Activated CD4-positive, alpha-beta T cell treated with anti-CD3 and anti-CD28 coated beads, Interleukin-10, Interleukin-2, amounts not matched to agents 100 ng/mL and 50 ng/mL, durations not matched to agents 16 hours and 8 hours (primary cell): ENCODE results near the gene STX10.
"Not testable (repeated sequence)": the region's sequence is repeated elsewhere in the genome, so short reads cannot be mapped to it uniquely, and the experiment has no call there.

ENCODE experiments used
- DNase-seq: peaks from one replicate; pipeline ENCODE4 v3.0.0-alpha.2; 2020

The STX10 gene

GRCh38 chr19:13150187-13150930 lies at the start of gene STX10, which contains the start of gene IER2:
Gene STX10, minus strand, starts transcription at chr19:13150375. Its CDS starts 202 bp downstream, at chr19:13150173.
Gene IER2, plus strand, starts transcription at chr19:13150411. Its CDS starts 2,776 bp downstream, at chr19:13153187.
- peak; percentile 96 for DNase-seq

- DNase-seq: no peak
Observed at GRCh38 chr19:13198634-13199033, 48.5 kb upstream of the STX10 start.

- peak; percentile 55 for DNase-seq
Observed at GRCh38 chr19:13195678-13196077, 45.5 kb upstream of the STX10 start.

GRCh38 chr19:13190781-13191540 lies 40.8 kb upstream of the STX10 start:
- DNase-seq: peak; percentile 26

- DNase-seq: no peak
Observed at GRCh38 chr19:13189600-13189999, 39.4 kb upstream of the STX10 start.

GRCh38 chr19:13187419-13187818 lies 37.2 kb upstream of the STX10 start:
- DNase-seq: no peak

GRCh38 chr19:13186688-13187087 lies 36.5 kb upstream of the STX10 start:
- DNase-seq: not testable (repeated sequence)

GRCh38 chr19:13185763-13186657 lies 35.8 kb upstream of the STX10 start:
- not testable (repeated sequence) for DNase-seq

GRCh38 chr19:13184926-13185325 lies 34.8 kb upstream of the STX10 start:
- DNase-seq: not testable (repeated sequence)

GRCh38 chr19:13181747-13182388 lies 31.7 kb upstream of the STX10 start:
- DNase-seq: peak; percentile 23

GRCh38 chr19:13178291-13178690 lies 28.1 kb upstream of the STX10 start:
- not testable (repeated sequence) for DNase-seq

- not testable (repeated sequence) for DNase-seq
Observed at GRCh38 chr19:13177584-13177983, 27.4 kb upstream of the STX10 start.

- no peak for DNase-seq
Observed at GRCh38 chr19:13176345-13176744, 26.2 kb upstream of the STX10 start.

- no peak for DNase-seq
Observed at GRCh38 chr19:13173139-13173737, 23.1 kb upstream of the STX10 start.

- peak; percentile 47 for DNase-seq
Observed at GRCh38 chr19:13172346-13173138, 22.4 kb upstream of the STX10 start.

- no peak for DNase-seq
Observed at GRCh38 chr19:13171146-13171545, 21.0 kb upstream of the STX10 start.

- DNase-seq: no peak
Observed at GRCh38 chr19:13169769-13170168, 19.6 kb upstream of the STX10 start.

- DNase-seq: not testable (repeated sequence)
Observed at GRCh38 chr19:13166151-13166550, 16.0 kb upstream of the STX10 start.

GRCh38 chr19:13165162-13165997 lies 15.2 kb upstream of the STX10 start:
- DNase-seq: no peak
